NCI-H1417 treated with DMSO at 0.1 percent for 48 hours (cell line): ENCODE results near the gene CD82.

Experiments used
- DNase-seq: peaks from one replicate; lab custom pipeline; 2025; lab: John Stamatoyannopoulos, UW

CD82 gene

DNA sequence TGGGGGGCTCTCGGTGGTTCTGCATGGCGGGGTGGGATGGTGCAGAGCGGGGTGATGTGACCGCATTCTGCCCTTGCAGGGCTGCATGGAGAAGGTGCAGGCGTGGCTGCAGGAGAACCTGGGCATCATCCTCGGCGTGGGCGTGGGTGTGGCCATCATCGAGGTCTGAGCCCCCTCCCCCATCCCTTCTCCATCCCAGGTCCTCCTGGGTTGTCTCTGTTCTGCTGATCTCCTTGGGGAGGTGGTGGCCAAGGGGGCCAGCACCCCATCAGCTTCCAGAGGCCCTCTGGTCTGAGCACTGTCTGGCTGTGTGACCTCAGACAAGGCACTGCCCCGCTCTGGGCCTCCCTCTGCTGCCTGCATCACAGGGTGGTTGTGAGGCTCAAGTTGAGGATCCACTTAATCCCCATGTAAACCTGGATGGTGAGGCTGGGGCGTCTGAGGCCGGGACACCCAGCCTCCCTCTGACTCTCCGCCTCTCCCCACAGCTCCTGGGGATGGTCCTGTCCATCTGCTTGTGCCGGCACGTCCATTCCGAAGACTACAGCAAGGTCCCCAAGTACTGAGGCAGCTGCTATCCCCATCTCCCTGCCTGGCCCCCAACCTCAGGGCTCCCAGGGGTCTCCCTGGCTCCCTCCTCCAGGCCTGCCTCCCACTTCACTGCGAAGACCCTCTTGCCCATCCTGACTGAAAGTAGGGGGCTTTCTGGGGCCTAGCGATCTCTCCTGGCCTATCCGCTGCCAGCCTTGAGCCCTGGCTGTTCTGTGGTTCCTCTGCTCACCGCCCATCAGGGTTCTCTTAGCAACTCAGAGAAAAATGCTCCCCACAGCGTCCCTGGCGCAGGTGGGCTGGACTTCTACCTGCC is 53.3 kb downstream of the CD82 start:
- DNase-seq, result no peak

DNA sequence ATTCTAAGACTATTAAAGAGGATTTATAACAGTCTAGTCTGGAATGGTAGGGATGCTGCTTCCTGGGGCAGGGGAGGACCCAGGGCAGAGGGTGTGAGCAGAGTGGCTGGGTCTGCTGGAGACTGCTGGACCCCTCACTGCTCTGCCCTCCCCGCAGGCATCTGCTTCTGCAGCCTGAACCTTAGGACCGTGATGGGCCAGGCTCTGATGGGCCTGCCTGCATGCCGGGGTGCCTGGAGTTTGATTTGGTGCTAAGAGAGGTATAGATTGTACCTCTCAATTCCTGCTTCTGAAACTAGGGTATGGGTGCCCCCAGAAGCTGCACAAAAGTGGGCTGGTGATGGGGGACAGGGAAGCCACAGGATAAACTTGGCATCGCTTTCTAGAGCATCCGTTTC is 54.9 kb downstream of the CD82 start:
- DNase-seq, result no peak

DNA sequence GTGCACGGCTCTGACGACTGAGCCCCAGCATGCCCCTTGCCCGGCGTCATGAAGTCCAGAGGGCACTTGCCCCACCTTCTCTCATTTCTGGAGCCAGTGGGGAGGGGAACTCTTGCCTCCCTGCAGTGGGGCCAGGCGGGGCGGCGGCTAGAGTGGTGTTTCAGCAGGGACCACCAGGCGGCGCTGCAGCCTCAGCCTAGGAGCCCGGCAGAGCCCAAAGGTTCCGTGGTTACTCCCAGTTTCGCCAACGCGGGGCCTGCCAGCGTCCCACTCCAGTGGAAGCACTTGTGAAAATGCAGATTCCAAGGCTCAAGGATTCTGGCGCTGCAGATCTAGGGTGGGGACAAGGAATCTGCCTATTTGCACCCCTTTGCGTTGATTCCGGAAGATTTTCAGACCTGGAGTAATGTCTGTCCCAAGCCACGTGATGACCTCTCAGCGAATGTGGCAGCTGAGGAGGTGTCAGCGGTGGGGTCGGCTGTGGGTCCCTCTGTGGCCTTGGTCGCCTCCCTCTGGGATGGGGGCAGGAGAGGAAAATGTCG is 55.7 kb downstream of the CD82 start:
- no peak for DNase-seq

DNA sequence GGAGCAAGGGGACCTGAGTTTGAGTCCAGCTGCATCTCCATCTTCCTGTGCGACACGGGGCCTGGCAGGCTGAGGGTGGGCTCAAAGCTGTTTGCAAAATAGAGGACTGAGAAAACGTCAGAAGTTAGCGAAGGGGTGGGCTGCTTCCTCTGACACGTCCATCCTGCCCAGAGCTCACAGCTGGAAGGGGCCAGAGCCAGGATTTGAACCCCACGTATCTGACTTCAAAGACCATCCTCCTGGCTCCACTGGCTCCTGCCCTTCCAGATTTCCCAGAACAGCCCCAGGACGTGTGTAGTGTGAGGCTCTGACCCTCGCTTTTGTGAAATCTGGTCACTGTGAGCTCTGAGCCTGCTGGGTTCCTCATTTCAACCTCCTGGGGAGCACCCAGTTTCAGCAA is 56.3 kb downstream of the CD82 start:
- DNase-seq, result no peak

DNA sequence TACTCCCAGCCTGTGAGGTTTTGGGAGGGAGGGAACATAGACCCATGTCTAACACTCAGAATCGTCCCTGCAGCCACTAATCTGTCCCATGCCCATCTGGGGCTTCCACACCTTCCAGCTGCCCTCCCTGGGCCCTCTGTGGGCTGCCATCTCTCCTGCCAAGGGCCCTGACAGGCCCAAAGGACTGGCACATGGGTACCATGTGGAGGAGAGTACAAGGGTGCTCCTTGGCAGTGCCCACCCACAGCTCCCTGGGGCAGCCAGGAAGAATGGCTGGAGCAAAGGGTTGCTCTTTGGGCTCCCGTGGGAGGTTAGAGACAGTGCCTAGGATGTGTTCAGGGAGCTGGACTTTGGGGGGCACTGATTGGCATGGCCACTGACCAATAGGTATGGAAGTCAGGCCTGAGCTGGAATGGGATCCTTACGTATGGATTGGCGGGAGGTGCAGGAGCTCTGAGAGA is 56.8 kb downstream of the CD82 start:
- DNase-seq, result no peak

DNA sequence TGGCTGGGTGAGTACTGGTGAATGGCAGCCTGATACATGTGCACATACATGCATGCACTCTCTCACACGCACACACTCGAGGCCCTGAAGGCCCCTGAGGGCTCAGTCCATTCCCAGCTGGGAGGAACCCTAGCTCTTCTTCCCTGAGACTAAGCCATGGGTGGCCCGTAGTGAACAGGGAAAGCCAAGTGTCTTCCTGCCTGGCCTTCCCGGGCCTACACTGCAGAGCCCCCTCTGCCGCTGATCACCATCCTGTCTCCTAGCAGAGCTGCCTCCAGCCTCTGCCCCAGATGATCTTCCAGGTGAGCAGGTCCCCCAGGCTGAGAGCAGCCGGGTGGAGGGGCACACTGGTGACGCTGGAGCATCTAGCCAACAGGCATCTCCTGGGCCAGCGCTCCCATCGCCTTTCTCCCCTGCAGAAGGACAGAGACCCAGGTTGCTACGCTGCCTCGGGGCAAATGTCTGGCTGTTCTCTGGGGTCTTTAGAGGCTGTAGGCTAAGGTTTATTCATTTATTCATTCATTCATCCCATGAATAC is 57.3 kb downstream of the CD82 start:
- DNase-seq, result no peak

DNA sequence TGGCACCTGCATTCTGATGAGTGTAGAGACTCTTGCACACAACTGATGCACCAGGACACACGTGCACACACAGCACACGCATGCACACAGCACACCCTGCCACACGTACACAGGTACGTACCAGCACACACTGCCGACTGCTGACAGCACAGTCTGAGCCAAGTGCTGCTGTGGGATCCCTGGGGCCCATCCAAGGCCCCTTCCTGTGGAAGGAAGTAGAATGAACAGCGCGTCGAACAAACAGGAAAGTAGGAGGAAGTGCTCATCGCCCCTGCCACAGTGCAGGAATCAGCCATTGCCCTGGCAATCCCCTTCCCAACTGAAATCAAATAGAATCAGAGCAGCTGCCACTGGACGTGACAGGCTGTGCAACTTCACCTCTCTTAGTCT is 57.9 kb downstream of the CD82 start:
- no peak for DNase-seq

DNA sequence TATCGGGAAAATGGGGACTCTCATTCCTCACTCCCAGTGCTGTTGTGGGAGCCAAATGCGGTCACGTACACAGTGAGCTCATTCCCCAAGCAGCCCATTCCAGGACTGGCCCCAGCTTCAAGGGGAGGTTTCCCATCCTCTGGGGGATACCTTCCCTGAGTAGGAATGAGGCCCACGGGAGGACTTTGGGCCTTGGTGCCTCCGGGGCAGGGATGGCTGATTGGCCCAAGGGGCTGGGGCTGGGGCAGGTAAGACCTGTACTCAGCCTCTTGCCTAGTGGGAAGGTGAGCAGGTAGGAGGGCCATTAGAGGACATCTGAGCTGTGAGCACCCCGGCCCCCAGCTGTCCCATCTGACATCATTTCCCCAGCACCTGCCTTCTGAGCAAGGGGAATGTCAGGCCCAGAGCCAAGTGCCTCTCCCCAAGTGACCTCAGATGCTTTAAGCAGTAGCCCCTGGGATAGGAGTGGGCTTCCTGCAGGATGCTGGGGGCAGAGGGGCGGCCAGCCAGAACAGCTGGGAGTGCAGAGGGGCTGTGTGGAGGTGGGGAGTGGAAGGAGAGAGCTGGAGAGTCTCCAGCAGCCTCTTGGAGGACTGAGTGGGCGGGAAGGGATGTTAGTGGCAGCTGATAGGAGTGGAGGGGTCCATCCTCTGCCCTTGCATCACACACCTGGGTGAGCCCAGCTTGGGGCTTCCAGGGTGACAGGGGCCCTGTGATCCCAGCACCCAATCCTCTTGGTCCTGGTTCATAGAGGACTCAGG is 58.4 kb downstream of the CD82 start:
- DNase-seq, result no peak

DNA sequence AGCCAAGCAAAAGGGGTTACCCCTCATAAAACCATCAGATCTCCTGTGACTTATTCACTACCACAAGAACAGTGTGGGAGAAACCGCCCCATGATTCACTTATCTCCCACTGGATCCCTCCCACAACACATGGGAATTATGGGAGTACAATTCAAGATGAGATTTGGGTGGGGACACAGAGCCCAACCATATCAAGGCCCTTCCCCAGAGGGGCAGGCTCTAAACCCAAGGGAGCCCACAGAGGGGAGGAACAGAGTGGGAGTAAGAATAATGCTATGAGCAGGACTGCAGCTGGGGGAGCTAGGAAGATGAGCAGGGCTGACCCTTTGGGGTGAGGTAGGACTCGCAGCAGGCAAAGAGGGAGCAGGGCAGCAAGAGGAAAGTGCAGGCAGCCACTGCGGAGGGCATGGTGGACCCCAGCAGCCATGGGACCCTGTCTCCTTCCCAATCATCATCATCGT is 59.3 kb downstream of the CD82 start:
- no peak for DNase-seq

DNA sequence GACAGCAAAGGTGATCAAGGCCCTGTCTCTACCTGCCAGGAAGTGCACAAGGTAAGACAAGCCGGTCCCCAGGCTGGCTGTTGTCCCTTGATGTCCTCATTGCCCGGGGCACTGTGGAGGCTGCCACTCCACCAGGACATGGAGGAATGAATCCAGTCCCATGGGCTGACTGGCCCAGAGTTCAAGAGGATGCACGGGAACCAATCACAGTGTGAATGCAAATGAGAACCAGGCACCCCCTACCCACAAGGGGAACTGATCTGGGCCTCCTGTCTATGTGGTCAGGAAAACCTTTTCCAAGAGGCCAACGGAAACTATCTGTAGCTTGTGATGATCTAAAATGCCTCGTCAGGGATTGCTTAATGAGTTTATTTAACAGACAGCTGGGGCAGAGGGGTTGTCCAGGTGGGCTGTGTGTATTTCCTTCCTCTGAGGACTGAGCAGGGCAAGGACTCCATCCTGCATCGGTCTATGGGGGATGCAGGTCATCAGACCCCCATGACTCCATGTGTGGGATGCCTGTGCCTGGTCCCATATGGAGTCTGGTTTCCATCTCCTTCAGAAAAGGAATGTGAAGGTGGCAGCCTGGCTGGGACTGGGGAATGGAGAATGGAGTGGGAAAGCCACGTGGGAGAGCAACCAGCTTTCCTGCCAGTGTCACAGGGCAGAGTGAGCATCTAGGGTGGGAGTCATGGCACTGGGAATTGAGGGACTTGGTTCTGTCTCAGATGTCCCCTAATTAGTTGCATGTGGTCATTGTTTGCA is 60.5 kb downstream of the CD82 start:
- DNase-seq, result no peak

DNA sequence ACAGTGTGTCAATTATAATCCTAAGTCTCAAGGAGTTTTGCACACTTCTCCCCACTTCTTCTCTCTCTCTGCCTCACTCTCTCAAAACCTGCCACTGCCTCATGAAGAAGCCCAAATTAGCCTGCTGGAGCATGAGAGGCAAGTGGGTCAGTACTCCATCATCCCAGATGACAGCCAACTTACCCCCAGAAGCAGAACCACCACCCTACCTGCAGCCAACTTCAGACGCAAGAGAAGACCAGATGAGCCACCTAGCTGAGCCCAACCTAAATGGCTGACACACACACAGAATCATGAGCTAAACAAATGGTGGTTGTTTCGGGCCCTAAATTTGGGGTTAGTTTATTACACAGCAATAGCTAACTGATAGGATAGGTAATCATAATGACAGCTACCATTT is 61.2 kb downstream of the CD82 start:
- no peak for DNase-seq

DNA sequence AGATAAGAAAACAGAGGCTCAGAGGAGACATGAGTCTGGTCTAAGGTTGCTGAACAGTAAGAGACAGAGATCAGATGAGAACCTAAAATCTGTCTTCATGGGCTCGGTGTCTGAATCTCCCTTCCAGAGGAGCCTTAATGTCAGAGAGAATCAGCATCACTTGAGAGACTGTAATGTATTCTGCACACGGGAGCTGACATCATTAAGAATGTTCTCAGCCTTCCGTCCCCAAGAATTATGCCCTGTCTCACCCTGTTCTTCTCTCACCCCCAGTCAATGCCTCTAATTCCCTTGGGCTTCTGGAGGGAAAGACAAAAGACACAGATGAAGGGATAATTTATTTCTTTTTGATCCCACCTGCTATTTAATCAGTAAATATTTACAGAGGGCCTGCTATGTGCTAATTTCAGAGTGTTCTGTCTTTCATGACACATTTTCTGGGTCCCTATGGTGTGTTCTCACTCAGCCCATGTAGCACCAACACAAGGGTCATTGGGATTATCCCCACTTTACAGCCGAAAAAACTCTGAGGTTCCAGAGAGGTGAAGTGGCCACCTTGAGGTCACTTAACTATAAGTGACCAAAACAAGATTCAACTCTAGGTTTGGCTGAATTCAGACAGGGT is 61.8 kb downstream of the CD82 start:
- peak; percentile 17 for DNase-seq

DNA sequence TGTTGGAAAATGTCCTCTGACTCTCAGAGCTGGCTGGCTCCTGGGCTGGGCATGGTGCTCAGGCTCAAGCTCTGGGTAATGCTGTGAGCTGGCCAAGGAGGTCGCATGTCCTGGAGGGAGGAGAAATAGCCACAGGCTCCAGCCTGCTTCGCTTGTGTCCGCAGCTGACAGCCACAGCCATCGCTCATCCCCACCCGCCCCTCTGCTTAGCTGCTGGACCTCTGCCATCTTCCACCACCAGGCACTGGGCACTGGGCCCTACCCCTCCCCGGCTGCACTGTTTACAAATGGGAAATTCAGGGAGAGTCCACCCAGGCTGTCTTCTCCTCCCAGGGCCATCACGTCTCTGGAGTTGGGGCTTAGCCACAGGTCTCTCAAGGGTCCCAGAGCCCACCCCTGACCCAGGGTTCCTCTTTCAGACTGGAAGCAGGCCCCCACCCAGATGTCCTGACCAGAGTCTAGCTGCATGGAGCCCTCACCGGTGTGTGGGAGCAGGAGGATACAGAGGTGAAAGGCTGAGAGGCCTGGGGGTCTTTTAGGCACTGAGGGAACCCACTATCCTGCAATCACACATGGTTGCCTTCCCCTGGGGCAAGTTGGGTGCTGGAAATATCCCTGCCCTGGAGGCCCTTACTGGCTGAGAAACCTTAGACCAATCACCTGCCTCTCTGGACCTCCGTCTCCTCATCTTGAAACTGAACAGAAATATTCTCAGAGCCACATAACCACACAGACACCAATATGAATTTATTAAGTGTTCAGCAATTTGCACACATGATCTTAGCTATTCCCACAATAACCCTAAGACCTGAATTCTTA is 62.7 kb downstream of the CD82 start:
- DNase-seq, result no peak

DNA sequence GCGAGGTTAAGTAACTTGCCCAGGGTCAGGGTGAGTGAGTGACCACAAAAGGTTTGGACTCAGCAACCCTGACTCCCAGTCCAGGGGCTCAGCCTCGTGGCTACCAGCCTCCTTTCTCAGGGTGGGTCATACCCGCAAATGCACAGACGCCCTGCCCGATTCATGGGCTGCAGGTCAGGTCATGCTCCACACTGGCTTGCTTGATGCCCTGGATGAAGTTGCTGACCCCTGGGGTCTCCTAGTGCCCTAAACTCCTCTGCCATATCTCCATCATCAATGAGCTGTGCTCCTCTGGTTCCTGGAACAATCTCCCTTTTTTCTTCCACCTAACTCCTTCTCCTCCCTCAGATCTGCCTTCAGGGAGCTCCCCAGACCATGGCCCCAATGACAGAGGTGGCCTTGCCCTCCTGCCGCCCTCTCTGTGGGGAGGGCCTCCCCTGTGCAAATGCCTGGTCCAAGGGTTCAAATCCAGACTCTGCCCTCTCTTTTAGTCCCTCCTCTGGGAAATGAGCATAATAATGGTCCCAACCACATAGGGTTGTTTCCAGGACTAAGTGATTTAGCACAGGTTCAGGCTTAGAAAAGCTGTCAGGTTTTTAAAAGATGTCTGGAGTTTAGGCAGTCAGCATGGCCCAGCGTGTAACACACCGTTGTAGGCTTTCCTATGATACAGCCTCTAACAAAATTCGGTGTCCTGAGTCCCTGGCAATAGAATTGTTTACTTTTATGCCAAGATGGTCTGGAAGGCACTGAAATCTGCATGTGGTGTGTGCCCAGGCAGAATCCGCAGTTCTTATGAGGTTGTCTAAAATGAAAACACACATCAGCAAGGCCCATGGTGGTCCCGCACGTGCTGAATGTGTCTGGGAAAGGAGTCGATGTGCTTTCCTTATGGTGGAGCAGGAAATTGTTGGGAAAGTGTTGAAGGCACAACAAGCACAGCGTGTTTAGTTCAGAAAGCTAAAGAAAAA is 63.6 kb downstream of the CD82 start:
- DNase-seq, result no peak

DNA sequence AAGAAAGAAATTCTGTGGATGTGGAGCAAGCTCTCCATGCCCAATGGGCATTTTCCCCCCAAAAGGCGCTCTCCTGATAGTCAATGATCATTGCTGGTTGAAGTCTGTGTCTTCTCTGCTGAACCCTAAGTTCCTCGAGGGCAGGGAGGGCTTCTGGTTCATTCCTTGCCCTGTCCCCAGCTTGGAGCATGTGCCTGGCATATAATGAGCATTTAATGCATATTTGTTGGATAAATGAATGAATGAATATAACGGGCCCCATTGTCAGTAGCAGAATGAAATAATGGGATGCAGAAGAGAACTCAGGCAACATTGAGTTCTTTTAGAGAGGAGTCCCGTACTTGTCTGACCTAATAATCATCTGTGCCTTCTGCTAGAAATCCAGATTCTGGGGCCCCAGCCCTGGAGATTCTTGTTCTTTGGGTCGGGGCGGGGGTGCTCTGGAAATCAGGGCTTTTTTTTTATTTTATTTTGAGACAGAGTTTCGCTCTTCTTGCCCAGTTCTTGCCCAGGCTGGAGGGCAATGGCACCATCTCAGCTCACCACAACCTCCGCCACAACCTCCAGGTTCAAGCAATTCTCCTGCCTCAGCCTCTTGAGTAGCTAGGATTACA is 64.4 kb downstream of the CD82 start:
- no peak for DNase-seq

DNA sequence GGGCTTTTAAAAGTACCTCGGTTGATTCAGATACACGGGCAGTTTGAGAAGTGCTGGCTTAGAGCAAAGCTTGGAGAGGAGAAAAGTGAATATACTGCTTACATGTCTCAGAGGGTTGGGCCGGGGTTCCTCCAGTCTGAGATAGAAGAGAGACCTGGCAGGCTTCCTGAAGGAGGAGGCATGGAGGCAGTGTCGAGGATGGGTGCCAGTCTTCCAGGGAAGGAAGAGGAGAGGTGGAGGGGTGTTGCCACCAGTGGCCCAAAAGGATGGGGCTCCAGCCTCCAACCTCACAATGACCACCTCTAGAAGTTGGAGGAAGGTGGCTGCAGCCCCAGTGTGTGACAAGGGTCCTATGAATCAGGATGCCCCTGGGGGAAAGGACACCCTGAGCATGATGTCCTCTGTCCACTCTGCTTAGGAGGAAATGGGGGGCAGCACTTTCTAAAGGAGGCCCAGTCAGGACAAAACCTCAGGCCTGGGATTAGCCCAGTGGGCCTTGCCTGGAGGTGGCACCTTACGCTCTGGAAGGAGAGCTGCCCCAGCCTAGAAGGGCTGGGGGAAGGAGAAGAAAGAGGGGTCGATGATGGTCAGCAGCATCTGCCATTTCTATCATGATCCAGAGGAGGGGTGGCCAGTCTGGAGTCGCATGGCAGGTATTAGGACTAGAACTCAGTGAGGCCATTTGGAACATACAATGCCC is 65.2 kb downstream of the CD82 start:
- no peak for DNase-seq

DNA sequence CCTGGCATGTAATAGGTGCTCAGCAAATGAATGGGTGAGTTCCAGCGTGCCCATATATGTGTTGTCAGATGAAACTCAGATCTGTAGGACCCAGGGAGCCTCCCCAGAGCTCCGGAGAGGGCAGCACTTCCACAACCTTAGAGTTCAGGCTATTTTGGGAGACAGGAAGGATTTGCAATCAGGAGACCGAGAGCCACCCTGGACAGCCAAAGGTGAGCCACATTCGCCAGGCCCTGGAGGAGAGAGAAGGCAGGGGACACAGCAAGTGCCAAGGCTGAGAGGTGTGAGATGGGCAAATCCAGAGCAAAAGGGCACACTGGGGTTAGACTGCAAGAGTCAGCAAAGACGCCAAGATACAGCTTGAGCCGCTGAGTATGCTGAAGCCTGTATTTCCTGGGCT is 66.4 kb downstream of the CD82 start:
- no peak for DNase-seq

DNA sequence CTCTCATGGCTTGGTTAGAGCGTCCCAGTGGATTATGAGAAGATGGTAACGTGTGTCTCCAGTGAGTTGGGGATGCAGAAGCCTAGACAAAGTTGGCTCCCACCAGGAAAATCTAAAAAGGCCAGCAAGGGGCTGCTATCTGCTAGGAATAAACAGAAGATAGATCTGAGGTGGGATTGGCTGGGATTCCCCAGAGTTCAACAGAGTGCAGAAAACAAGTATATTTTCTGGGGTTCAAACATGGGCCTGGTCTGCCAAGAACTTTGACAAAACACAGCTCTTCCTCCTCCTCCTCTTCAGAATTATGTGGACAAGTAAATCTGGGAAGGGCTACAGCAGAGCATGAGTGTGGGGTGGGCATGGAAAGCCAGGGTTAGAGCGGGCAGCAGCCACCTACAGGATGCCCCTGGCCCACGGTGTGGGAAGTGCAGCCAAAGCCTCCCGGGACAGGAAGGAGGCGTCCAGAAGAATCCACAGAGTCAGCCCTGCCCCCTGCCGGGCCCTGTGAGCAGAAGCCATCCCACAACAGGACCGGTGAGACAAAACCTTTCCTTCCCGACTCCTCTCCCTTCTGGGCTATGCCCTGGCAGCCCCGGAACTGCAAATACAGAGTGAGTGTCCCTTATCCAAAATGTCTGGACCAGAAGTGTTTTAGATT is 67.1 kb downstream of the CD82 start:
- DNase-seq, result no peak
